PC-9 (cell line): ENCODE data around the gene DUSP14.

Experiments
- CTCF ChIP-seq: fragments of 200-600 bp; sonication (generic); conservative IDR thresholded peaks from 2 replicates; pipeline ENCODE4 v1.6.1; 2017; ENCODE audit warnings: mixed run types, antibody characterized with exemption, mild to moderate bottlenecking, moderate library complexity
- EZH2 ChIP-seq: fragments of 200-600 bp; sonication (generic); IDR thresholded peaks from 2 replicates; pipeline ENCODE4 v1.8.0; 2017; ENCODE audit warnings: antibody characterized with exemption, low read depth

- TF ChIP-seq CTCF = no peak
- TF ChIP-seq EZH2 = no peak
Measured at GRCh38 chr17:37510056-37510455, 20.4 kb downstream of the DUSP14 start.
